Cerebellar nuclear complex (tissue), 1 donor: ENCODE measurements around the gene HYKK.
"Not testable (repeated sequence)": the region's sequence is repeated elsewhere in the genome, so short reads cannot be mapped to it uniquely, and the experiment has no call there.

Experiments used
- DNase-seq, 2 experiments: peaks; one replicate each; lab custom pipeline; 2025; lab: John Stamatoyannopoulos, UW

HYKK gene

DNA sequence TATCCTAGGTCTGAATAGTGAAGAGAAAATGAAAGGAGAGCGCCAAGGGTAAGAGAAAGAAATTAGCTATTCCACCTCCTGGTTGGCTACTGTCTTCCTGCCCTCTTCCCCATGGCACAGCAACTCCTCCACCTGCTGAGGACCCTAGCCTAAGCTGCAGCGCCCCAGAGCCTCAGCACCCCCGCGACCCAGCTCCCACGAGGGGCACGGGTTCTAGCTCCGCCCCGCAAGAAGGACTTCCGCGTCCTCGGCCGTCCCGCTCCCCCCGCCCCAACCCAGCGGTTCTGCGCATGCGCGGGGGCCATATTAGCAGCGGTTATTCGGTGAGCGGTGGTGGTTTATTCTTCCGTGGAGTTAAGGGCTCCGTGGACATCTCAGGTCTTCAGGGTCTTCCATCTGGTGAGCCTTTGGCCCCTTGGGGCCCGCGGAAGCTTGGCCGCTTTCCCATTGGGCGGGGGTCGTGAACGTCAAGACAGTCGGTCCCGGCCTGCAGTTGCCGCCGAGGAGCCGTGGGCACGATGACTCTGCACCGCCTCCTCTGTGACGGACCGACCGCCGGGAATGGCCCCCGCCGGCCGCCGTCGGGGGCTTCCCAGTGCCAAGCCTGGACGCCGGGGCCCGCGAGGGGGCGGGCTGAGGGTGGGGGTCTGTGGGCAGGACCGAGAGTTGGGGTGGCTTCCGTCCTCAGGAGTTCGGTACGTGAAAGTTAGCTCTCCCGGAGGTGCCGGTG is 32.9 kb downstream of the HYKK start, which contains the start of gene PSMA4:
PSMA4 (plus strand) TSS at position 304 of the 730 bp plus-strand sequence. CDS start 1,484 bp downstream, outside the sequence.
- DNase-seq = peak in 1 of 2 experiments; percentile 40

DNA sequence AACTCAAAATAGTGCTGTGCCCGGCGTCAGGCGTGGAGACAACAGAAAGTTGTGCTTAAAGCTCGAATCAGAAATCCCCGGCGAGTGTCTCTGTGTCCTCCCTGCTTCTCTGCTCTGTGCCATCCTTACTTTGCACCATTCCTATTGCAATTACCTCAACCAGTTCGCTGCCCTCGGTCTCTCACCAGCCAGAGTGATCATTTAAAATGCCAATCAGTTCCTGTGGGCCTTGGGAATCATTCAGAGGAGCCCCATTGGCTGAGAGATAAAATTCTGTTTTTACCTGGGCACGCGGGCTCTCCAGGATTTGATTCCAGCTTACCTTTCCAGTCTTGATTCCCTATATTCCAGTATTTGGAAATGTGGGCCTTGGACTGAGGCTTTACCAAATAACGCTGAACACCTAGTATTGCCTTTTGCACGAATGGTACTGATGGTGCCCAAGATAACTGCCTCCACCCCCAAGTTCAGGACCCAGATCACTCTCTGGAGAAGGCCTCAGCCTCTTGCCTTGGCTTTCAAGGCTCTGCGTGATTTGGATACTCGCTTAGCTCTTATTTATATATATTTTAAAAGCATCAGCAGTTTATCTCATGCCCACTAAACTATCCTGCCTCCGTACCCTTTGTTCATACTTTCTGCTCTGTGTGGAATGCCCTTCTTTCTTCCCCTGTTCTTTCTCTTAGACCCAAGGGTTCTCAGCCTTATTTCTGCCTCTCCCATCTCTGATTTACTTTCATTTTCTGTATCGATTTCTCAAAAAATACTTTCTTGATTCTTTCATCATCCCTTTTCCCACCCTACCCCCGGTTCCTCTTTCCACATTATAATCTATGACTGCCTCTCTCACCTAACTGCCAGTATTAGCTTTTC is 33.7 kb downstream of the HYKK start:
- no peak for DNase-seq

DNA sequence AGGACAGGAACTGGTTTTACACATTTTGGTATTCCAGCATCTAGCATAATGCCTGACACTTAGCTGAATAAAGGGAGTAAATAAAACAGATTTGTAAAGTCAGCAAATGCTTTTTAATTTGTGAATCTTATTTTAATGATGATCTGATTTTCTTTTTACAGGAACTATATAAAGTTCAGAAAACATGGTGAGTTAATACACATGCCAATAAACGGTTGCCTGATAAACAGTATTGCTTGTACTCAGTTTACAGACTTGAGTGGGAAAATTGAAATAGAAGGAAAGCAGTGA is 34.3 kb downstream of the HYKK start:
- DNase-seq = no peak

DNA sequence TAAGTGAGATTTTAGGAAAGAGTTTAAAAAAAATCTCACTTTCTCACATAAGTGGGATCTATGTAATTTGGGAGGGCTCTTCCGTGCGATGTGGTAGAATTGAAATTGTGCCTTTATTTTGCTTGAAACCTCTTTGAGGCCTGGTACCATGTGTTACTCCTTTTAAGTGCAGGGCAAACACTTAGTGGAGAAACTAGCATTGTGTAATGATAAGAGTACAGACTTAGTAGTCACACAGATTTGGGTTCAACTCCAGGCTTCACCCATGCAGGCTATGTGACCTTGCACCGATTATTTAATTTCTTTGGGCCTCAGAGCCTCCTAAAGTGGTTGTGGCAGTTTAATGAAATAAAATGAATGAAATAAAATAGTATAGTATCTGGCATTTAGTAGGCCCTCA is 35.3 kb downstream of the HYKK start:
- no peak for DNase-seq

DNA sequence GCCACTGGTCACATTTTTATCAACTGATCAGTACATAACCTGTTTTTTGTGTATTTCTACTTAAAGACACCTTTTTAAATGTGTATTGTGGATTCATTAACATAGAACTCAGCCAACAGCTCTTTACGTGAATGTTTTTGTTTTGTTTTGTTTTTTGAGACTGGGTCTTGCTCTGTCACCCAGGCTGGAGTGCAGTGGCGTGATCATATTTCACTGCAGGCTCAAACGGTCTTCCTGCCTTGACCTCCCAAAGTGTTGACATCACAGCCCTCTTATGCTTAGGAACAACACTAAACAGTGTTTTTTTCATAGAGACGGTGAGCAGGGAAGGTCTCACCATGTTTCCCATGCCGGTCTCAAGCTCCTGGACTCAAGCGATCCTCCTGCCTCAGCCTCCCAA is 42.8 kb downstream of the HYKK start:
- DNase-seq = no peak

DNA sequence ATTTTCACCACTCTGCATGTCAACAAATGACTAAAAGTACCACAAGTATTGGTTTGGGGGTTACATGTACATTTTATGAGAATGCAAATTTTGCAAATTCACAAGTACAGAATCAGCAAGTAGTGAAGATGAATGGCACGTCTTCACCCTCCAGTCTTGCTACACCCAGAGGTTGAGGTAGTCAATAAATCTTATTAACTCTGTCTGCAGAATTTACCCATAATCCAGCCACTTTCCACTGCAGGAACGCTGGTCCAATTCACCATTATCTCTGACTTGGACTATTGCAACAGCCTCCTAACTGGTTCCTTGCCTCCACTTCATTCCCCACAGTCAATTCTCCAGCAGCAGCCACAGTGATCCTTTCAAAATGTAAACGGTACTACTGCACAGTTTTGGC is 43.4 kb downstream of the HYKK start:
- no peak for DNase-seq

DNA sequence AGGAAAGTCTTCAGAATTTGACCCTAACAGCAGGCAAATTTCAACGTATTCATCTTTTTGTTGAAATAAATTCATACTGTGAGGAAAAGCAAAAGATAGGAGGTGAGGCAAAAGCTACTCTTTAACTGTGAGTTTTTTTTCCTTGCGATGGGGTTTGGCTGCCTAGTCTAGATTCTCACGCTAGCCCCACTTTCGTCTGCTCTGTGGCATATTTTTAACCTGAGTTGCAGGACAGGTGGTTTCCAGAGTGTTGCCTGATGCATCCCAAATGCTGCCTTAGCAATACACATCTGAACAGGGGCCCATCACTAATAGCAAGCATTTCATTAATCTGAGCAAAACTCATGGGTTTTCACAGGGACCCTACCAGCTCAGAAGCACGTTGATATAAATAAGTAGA is 44.5 kb downstream of the HYKK start:
- no peak for DNase-seq

DNA sequence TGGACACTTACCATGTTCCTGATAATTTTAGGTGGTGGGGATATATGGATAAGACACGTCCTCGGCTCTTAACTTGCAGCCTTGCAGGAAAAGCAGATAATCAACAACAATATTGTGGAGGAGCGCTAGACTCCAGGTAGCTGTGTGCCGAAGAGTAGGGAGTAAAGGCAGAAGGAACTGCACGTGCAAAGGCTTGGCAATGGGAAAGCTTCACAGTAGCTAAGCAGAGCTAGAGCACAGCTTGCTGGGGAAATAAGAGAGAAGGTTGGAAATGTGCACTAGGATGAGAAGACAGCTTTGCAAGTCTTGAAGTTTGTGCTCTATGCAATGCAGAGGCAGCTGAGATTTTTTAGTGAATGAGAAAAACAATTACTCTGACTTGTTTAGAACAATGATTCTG is 45.2 kb downstream of the HYKK start:
- no peak for DNase-seq

DNA sequence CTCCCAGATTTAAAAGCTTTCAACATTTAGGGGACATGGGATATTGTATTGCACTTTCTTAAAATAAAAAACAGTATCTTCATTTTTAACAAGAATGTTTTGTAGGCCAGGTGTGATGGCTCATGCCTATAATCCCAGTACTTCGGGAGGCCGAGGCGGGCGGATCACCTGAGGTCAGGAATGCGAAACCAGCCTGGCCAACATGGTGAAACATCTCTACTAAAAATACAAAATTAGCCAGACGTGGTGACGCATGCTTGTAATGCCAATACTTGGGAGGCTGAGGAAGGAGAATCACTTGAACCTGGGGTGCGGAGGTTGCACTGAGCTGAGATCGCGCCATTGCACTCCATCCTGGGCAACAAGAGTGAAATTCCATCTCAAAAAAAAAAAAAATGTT is 52.8 kb downstream of the HYKK start:
- not testable (repeated sequence) for DNase-seq

DNA sequence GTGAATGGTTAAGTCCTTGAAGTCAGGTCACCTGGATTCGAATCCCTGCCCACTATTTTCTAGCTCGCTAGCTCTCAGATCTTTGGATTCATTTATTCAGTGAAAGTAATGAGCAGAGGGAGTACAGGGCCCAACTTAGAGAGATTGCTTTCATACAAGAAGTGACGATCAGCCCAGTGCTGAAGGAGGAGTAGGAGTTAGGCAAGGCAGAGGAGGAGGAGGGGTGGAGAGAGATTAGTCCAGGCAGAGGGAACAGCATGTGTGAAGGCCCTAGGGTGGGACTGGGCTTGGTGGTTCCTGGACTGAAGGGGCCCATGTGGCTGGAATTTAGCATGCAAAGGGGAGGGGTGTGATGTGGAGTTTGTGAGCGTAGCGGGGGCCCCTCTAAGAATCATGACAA is 54.1 kb downstream of the HYKK start:
- DNase-seq = no peak

DNA sequence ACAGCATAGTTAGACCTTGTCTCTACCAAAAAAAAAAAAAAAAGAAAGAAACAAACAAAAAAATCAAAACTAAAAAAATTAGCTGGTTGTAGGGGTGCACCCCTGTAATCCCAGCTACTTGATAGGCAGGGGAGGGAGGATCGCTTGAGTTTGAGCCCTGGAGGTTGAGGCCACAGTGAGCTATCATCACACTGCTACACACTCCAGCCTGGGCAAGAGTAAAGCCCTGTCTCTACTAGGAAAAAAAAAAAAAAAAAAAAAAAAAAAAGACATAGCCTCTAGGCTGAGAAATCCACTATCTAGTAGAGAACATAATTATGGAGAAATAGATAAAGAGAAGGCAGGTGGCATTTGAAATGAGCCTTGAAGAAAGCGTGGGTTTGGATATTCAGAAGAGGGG is 55.7 kb downstream of the HYKK start:
- no peak for DNase-seq

DNA sequence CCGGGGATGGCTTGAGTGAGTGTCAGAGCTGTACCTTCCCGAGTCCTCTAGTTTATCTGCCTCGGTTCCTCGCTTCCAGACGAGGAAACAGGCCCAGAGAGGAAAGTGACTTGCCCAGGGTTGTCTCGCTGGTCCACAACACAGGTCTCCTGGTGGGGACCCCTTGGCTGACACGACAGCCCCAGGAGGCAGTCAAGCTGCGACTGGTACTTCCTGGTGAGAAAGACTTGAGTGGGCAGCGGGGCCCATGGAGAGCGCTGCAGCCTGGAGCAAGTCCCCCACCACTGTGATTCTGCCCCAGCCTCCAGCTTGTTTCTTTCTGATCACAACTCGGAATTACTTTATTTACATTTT is 57.3 kb downstream of the HYKK start:
- no peak for DNase-seq

DNA sequence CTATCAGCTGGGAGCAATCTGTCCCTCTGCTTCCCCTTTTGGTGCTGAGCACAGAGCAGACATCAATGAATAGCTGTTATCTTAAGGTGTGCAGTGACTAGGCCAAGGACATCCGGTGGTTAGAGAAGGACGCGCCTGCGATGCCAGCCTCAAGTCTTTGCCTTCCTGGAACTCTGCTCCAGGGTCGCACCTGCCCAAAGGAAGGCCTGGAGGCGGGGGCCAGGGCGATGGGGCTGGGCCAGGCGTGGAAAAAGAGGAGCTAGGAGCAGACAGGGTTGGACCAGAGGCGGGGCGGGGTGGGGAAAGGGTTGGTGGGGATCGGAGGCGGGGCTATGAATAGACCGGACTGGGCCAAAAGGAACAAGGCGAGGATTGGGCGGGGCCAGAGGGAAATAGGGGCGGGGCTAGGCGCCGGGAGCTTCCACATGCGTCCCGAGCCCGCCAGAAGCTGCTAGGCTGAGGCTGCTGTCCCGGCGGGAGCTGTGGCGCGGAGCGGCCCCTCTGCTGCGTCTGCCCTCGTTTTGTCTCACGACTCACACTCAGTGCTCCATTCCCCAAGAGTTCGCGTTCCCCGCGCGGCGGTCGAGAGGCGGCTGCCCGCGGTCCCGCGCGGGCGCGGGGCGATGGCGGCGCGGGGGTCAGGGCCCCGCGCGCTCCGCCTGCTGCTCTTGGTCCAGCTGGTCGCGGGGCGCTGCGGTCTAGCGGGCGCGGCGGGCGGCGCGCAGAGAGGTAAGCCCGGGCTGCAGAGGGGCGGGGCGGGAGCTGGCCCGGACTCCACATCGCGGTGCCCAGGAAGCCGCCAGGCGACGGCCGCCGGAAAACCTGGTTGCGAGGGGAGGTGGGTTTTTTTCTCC is 57.9 kb downstream of the HYKK start, which contains the start of gene CHRNA5:
CHRNA5 (plus strand) TSS at position 424 of the 854 bp plus-strand sequence; CDS start at position 624, 200 bp downstream.
- no peak for DNase-seq

DNA sequence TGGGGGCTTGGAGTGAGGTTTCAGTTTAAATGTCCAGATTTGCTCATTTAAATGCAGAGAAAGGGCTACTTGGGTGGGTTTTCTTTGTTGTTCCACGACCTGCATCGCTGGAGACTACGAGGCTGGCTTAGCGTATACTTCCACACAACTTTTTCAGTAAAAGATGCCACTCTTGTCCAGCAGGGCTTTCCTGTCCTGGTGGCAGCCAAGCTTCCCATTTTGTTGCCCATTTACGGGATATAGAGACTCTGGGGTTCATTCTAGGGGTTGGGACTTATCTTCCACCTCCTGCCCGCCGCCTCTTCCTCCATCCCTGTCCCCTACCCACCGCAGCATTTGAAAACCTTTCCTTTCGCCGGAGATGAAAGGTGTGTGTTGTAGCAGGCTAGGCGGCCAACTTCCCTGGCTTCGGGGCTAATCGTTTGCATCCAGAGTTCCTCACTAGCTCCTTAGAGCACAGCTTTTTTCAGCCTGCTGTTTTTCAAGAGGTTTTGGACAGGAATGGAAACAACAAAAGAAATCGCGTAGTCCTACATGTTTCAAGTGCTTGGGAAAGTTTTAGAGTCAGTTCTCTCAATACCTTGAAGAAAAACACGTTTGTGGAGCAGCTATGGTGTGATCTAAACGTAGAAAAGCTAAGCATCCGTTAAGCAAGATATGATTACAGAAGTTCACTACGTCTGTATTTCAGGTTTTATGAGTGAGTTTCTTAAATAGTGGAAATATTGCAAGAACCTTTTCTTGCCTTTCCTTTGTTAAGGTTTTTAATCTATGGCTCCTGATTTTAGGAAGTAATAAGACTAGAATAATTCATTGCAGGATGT is 58.8 kb downstream of the HYKK start:
- DNase-seq = no peak

DNA sequence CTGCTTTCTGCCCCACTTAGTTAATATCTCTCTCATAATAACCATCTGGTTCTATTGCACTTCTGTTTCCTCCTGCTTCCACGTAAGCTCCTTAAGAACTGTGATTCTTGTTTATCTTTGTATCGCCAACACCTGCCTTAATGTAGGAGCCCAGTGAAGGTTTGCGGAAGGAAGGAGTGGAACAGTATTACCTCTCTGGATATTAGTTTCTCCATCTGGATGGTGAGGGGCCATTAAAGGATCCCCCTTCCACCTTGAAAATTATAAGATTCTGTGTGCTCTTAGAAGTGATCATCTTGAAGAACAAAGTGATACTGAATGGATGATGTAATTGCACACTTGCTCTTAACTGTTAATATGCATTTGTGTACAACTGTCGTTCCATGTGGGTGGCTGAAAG is 60.2 kb downstream of the HYKK start:
- no peak for DNase-seq

DNA sequence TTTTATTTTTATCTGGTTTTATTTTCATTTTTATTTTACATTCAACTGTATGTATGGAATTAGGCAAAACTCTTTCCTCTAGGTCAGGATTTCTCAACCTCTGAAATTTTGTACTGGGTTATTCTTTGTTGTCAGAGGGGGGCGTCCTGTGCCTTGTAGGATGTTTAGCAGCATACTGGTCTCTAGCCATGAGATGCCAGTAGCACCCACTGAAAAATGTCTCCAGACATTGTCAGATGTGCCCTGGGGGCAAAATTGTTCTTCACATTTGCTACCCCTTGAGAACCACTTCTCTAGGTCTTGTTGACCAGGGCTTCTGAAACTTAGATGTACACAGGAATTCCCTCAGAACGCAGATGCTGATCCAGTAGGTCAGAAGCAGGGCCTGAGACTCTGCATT is 63.3 kb downstream of the HYKK start:
- DNase-seq = no peak

DNA sequence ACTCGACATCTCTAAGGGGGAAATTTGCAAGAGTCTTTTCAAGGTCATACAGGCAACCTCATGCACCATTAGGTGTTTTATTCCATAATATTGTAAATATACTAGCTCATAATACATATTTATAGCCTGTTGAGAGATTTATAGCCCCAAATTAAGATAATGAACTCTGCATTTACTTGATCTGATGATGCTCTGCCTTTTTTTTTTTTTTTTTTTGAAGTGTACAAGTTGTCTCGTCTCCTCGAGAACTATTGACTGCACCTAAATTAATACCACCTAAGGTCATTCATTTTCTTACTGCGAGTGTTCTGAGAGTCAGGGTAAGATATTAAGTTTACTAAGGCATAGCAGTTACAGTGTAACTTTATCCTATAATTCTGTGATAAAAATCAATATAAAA is 64.0 kb downstream of the HYKK start:
- no peak for DNase-seq

DNA sequence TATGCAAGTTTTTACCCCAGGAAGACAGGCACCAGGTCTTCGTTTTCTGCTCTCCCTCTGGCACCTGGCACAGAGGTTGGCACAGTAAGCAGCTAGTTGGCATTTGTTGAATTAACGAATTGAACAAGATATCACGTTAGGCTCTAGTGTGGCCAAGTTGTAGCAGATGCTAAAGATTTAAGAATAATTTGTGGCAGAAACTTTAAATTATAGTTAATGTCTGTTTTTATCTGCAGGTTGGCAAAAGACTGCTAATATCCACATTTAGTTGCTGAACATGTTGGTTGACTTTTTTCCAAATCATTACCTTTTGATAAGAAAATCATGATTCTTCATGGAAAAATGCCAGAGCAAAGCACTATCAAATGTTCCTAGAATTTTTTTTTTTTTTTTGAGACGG is 66.0 kb downstream of the HYKK start:
- DNase-seq = no peak

DNA sequence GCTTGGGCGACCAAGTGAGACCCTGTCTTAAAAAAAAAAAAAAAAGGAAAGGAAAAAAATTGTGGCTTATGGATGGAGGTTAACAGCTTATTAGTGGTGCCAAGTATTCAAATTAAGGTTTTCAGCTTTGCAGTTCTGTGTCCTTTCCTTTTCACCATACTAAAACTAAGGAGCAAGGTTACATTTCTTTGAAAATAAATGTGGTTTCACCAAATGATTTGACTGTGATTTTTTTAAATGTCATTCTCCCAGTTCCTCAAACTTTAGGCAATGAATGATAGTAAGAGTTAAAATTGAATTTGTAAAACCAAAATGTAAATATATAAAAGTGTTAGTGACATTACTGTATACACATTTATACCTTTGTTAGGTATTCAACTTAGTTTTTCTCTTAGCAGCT is 67.6 kb downstream of the HYKK start:
- no peak for DNase-seq
